HG03139 (cell line): ENCODE data around the gene LRRC74A.
"Not testable (repeated sequence)": the region's sequence is repeated elsewhere in the genome, so short reads cannot be mapped to it uniquely, and the experiment has no call there.

ENCODE experiments used
- ATAC-seq: cut with Tn5 transposase; IDR thresholded peaks from one replicate; pipeline ENCODE4 v1.9.1; 2021; ENCODE audit not compliant: unreplicated experiment

The LRRC74A gene

GRCh38 chr14:76883447-76883846 is 57.2 kb downstream of the LRRC74A start:
- no peak for ATAC-seq

GRCh38 chr14:76884394-76884793 is 58.2 kb downstream of the LRRC74A start:
- ATAC-seq = no peak

GRCh38 chr14:76884853-76885276 is 58.7 kb downstream of the LRRC74A start:
- no peak for ATAC-seq

- ATAC-seq = no peak
Observed at GRCh38 chr14:76887191-76887590, 61.0 kb downstream of the LRRC74A start.

- ATAC-seq = no peak
Observed at GRCh38 chr14:76891391-76891790, 65.2 kb downstream of the LRRC74A start.

GRCh38 chr14:76894308-76894707 is 68.1 kb downstream of the LRRC74A start:
- ATAC-seq = no peak

- ATAC-seq = not testable (repeated sequence)
Observed at GRCh38 chr14:76898006-76898405, 71.8 kb downstream of the LRRC74A start.

GRCh38 chr14:76900682-76901081 is 74.5 kb downstream of the LRRC74A start:
- no peak for ATAC-seq

- ATAC-seq = no peak
Observed at GRCh38 chr14:76901171-76902055, 75.2 kb downstream of the LRRC74A start.

GRCh38 chr14:76902591-76902990 is 76.4 kb downstream of the LRRC74A start:
- no peak for ATAC-seq

GRCh38 chr14:76904100-76904739 is 78.0 kb downstream of the LRRC74A start:
- ATAC-seq = no peak

- no peak for ATAC-seq
Observed at GRCh38 chr14:76904740-76905569, 78.7 kb downstream of the LRRC74A start.

GRCh38 chr14:76908834-76909233 is 82.6 kb downstream of the LRRC74A start:
- peak; percentile 47 for ATAC-seq

GRCh38 chr14:76909266-76909665 is 83.1 kb downstream of the LRRC74A start:
- ATAC-seq = no peak

GRCh38 chr14:76910371-76910890 is 84.2 kb downstream of the LRRC74A start:
- no peak for ATAC-seq

- no peak for ATAC-seq
Observed at GRCh38 chr14:76911473-76911872, 85.3 kb downstream of the LRRC74A start.

GRCh38 chr14:76914533-76915081 is 88.4 kb downstream of the LRRC74A start:
- ATAC-seq = not testable (repeated sequence)

- no peak for ATAC-seq
Observed at GRCh38 chr14:76916040-76916715, 90.0 kb downstream of the LRRC74A start.

GRCh38 chr14:76917158-76917596 is 91.0 kb downstream of the LRRC74A start:
- ATAC-seq = no peak

- no peak for ATAC-seq
Observed at GRCh38 chr14:76917745-76918255, 91.6 kb downstream of the LRRC74A start.
